ENCODE measurements around the gene MCTS1.

DNA sequence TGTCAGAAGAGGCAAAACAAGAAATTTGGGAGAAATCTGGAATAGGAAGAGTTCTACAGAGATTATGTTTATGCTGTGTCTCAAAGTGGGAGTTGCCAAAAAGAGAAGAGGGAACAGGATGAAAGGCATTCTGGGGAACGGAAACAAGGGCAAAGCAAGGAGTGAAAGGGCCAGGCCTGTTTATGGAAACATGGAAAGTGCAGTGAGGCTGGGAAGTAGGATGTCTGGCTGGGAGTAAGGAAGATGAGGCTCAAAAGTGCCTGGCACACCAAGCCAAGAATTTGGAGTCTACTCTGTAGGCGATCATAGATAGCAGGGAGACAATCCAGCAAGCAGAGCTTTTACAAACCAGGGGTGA lies 41.4 kb upstream of the MCTS1 start:
- TF ChIP-seq EZH2 (IDR thresholded peaks at IDR 0.05; ENCODE audit: borderline replicate concordance, low read depth, low read length, severe bottlenecking) (no peak), POLR2A (IDR thresholded peaks at IDR 0.05; ENCODE audit: low read depth, low read length) (no peak), POLR2AphosphoS5 (IDR thresholded peaks at IDR 0.05; ENCODE audit: insufficient read depth, low read depth, low read length) (no peak), FOS (IDR thresholded peaks at IDR 0.05; ENCODE audit: borderline replicate concordance, insufficient read depth, low read length) (no peak), GATA2 (IDR thresholded peaks at IDR 0.05; ENCODE audit: insufficient read depth, insufficient read length, low read depth, low read length) (no peak), JUN (IDR thresholded peaks at IDR 0.05; ENCODE audit: borderline replicate concordance, insufficient read depth, insufficient read length, low read depth) (no peak)
- TF ChIP-seq, protein P1, sequence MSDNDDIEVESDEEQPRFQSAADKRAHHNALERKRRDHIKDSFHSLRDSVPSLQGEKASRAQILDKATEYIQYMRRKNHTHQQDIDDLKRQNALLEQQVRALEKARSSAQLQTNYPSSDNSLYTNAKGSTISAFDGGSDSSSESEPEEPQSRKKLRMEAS (IDR thresholded peaks at IDR 0.05; ENCODE audit: insufficient read depth, insufficient read length) = no peak
- TF ChIP-seq, protein P2, sequence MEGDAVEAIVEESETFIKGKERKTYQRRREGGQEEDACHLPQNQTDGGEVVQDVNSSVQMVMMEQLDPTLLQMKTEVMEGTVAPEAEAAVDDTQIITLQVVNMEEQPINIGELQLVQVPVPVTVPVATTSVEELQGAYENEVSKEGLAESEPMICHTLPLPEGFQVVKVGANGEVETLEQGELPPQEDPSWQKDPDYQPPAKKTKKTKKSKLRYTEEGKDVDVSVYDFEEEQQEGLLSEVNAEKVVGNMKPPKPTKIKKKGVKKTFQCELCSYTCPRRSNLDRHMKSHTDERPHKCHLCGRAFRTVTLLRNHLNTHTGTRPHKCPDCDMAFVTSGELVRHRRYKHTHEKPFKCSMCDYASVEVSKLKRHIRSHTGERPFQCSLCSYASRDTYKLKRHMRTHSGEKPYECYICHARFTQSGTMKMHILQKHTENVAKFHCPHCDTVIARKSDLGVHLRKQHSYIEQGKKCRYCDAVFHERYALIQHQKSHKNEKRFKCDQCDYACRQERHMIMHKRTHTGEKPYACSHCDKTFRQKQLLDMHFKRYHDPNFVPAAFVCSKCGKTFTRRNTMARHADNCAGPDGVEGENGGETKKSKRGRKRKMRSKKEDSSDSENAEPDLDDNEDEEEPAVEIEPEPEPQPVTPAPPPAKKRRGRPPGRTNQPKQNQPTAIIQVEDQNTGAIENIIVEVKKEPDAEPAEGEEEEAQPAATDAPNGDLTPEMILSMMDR (IDR thresholded peaks at IDR 0.05; ENCODE audit: extremely low read depth in 1 of 2, insufficient read depth in 1 of 2, low read depth in 1 of 2, low read length in 2 of 2) = no peak

Measured in endothelial cell of umbilical vein (primary cell).